K562 (cell line): ENCODE measurements around the gene ECI1. TPM values are rescaled to one million over a fixed set of nuclear protein-coding genes. Genes with fewer than 3 reads are reported as not detected.
A peak's percentile ranks its signal among the peaks of the same experiment; 100 is the strongest.

ENCODE experiments used
- ATAC-seq: fragments of 200-7000 bp; cut with Tn5 transposase; 3 replicates; pipeline ENCODE4 v1.9.1; 2020; ENCODE audit warnings: moderate library complexity
- BruUV-seq: library from RNA; stranded (reverse); fragments of 400-500 nt; replicated peaks from 2 replicates; lab custom pipeline; 2021; lab: Mats Ljungman, UMichigan
- CTCF ChIA-PET: fragments of 300-600 bp; formaldehyde crosslinking; extraction: SDS; loops from one replicate; lab custom pipeline; 2021; ENCODE audit warnings: low intra/inter-chr PET ratio; lab: Yijun Ruan, JAX
- POLR2A ChIA-PET: fragments of 300-600, 350-650 bp; sonication (Branson Sonifier 250); formaldehyde crosslinking; extraction: SDS; loops from one replicate; lab custom pipeline; 2021; ENCODE audit warnings: antibody characterized with exemption, inconsistent platforms; lab: Yijun Ruan, JAX
- DNase-seq, 4 experiments: peaks; one replicate each; pipeline versions ENCODE4 v3.0.0 to v3.0.0-alpha.2; 2011 to 2018; ENCODE audit warnings: low spot score in 3 of 4, mixed read lengths in 3 of 4; ENCODE audit errors: extremely low read depth in 1 of 4
- FAIRE-seq: peaks from 2 replicates; lab custom pipeline; 2011; peaks lifted over from hg19 to GRCh38; lab: Jason Lieb, UNC
- H2AFZ ChIP-seq: 2 replicates; pipeline ENCODE4 v1.6.0; 2011; ENCODE audit warnings: low read depth, low read length, control low read depth, inconsistent platforms
- H3K27ac ChIP-seq: fragments of 200-600 bp; 3 replicates; pipeline ENCODE4 v1.8.0; 2011; ENCODE audit warnings: low read depth, mild to moderate bottlenecking, control low read depth, inconsistent platforms, low read length, moderate library complexity, mixed read lengths; ENCODE audit errors: extremely low read depth
- H3K27me3 ChIP-seq, 2 experiments: fragments of 300-600 bp in 1 of 2; 2 replicates in 1 of 2; 3 replicates in 1 of 2; pipeline versions ENCODE4 v1.6.0 to v1.8.0; 2011; ENCODE audit warnings: inconsistent platforms in 2 of 2, low read length in 2 of 2, mild to moderate bottlenecking in 1 of 2, mixed read lengths in 1 of 2, moderate library complexity in 1 of 2; ENCODE audit not compliant: control insufficient read depth in 2 of 2, insufficient read depth in 2 of 2
- H3K36me3 ChIP-seq: fragments of 300-600 bp; 3 replicates; pipeline ENCODE4 v1.8.0; 2011; ENCODE audit warnings: mild to moderate bottlenecking, low read length, inconsistent platforms; ENCODE audit not compliant: control insufficient read depth, insufficient read depth
- H3K4me1 ChIP-seq, 2 experiments: fragments of 200-600 bp in 1 of 2; replicated peaks in 1 of 2; 2 replicates in 1 of 2; 3 replicates in 1 of 2; pipeline versions ENCODE4 v1.5.1 to v1.8.0; 2011; ENCODE audit warnings: inconsistent platforms in 2 of 2, low read length in 2 of 2, mild to moderate bottlenecking in 1 of 2, mixed read lengths in 1 of 2, moderate library complexity in 1 of 2; ENCODE audit not compliant: control insufficient read depth in 2 of 2, insufficient read depth in 2 of 2
- H3K4me2 ChIP-seq: 2 replicates; pipeline ENCODE4 v1.6.1; 2011; ENCODE audit warnings: low read length, control low read depth, inconsistent platforms, mixed read lengths; ENCODE audit not compliant: insufficient read depth
- H3K4me3 ChIP-seq: fragments of 200-600 bp; sonication (generic), shearing (Covaris generic); 2 replicates; pipeline ENCODE4 v1.5.1; 2016; ENCODE audit warnings: control low read depth, inconsistent platforms
- H3K79me2 ChIP-seq: fragments of 200-600 bp; 3 replicates; pipeline ENCODE4 v1.8.0; 2011; ENCODE audit warnings: low read length, inconsistent platforms; ENCODE audit not compliant: control insufficient read depth, insufficient read depth
- H3K9ac ChIP-seq, 2 experiments: 2 replicates each; pipeline versions ENCODE4 v1.6.0 to v1.6.1; 2011; ENCODE audit warnings: low read depth in 2 of 2, low read length in 2 of 2, control low read depth in 1 of 2, inconsistent platforms in 1 of 2, mild to moderate bottlenecking in 1 of 2, mixed read lengths in 1 of 2; ENCODE audit not compliant: insufficient read depth in 1 of 2
- H3K9me1 ChIP-seq: one replicate; pipeline ENCODE4 v1.6.0; 2011; ENCODE audit warnings: inconsistent platforms, mild to moderate bottlenecking, low read length, moderate library complexity; ENCODE audit not compliant: control insufficient read depth, insufficient read depth
- H3K9me3 ChIP-seq: replicated peaks from 2 replicates; pipeline ENCODE4 v1.5.1; 2011; ENCODE audit warnings: low read depth, low read length, inconsistent platforms; ENCODE audit not compliant: control insufficient read depth, insufficient read depth
- H4K20me1 ChIP-seq: replicated peaks from 2 replicates; pipeline ENCODE4 v1.6.1; 2011; ENCODE audit warnings: low read length, inconsistent platforms, mixed read lengths; ENCODE audit not compliant: control insufficient read depth, insufficient read depth
- ARID3A ChIP-seq: IDR thresholded peaks from 2 replicates; pipeline ENCODE4 v1.6.1; 2012; ENCODE audit warnings: low read depth, low read length, improper control_type of control experiment, borderline replicate concordance
- BRD4 ChIP-seq: fragments of 200-600 bp; sonication (generic); IDR thresholded peaks from 2 replicates; pipeline ENCODE4 v1.6.1; 2017; ENCODE audit warnings: inconsistent platforms
- CHD1 ChIP-seq: fragments of 200-600 bp; sonication (generic); IDR thresholded peaks from one replicate; pipeline ENCODE4 v1.6.1; 2012; ENCODE audit warnings: mild to moderate bottlenecking, moderate library complexity, low read length, inconsistent platforms
- ERF ChIP-seq: fragments of 450-650 bp; formaldehyde crosslinking; IDR thresholded peaks from 2 replicates; pipeline ENCODE4 v1.4.0; 2020; ENCODE audit warnings: mild to moderate bottlenecking, mixed read lengths
- FIP1L1 ChIP-seq: fragments of 200-400 bp; formaldehyde crosslinking; IDR thresholded peaks from 2 replicates; pipeline ENCODE4 v1.6.1; 2018; ENCODE audit warnings: mild to moderate bottlenecking, low read depth, low read length; ENCODE audit not compliant: poor library complexity, severe bottlenecking
- FOXO4 ChIP-seq: fragments of 450-650 bp; formaldehyde crosslinking; IDR thresholded peaks from 2 replicates; pipeline ENCODE4 v1.4.0; 2020; ENCODE audit warnings: mild to moderate bottlenecking, moderate library complexity
- GTF2B ChIP-seq: IDR thresholded peaks from 2 replicates; pipeline ENCODE4 v1.6.1; 2011; ENCODE audit not compliant: insufficient read length; ENCODE audit errors: extremely low read depth
- JUNB ChIP-seq: fragments of 450-650 bp; formaldehyde crosslinking; conservative IDR thresholded peaks from 2 replicates; pipeline ENCODE4 v1.4.0; 2020; ENCODE audit warnings: mild to moderate bottlenecking
- MAZ ChIP-seq, 2 experiments: fragments of 450-650 bp in 1 of 2; sonication (generic) in 1 of 2; formaldehyde crosslinking; IDR thresholded peaks in 1 of 2; conservative IDR thresholded peaks in 1 of 2; 2 replicates each; pipeline versions ENCODE4 v1.4.0 to v1.5.0; 2020; ENCODE audit warnings: mild to moderate bottlenecking in 1 of 2, missing genetic modification reagents in 1 of 2
- MED1 ChIP-seq: sonication (generic); formaldehyde crosslinking; IDR thresholded peaks from 2 replicates; pipeline ENCODE4 v1.8.1; 2023; ENCODE audit warnings: missing genetic modification reagents, borderline replicate concordance
- NR2F6 ChIP-seq: fragments of 450-650 bp; formaldehyde crosslinking; IDR thresholded peaks from 2 replicates; pipeline ENCODE4 v1.4.0; 2020; ENCODE audit warnings: mild to moderate bottlenecking
- RNF219 ChIP-seq: fragments of 250-450 bp; sonication (Bioruptor Pico); IDR thresholded peaks from 2 replicates; pipeline ENCODE4 v1.5.0; 2022; ENCODE audit warnings: mild to moderate bottlenecking
- TSC22D4 ChIP-seq: fragments of 450-650 bp; IDR thresholded peaks from 2 replicates; pipeline ENCODE4 v1.6.1; 2016; ENCODE audit warnings: missing genetic modification characterization, missing biosample characterization, control low read depth
- ZFPM2 ChIP-seq: fragments of 250-450 bp; sonication (Bioruptor Pico); IDR thresholded peaks from 2 replicates; pipeline ENCODE4 v1.5.1; 2022; ENCODE audit warnings: mild to moderate bottlenecking
- ZNF124 ChIP-seq: sonication (generic); formaldehyde crosslinking; IDR thresholded peaks from 2 replicates; pipeline ENCODE4 v1.8.1; 2022; ENCODE audit warnings: missing genetic modification reagents
- ZNF830 ChIP-seq: fragments of 250-450 bp; sonication (Bioruptor Pico); IDR thresholded peaks from 2 replicates; pipeline ENCODE4 v1.5.0; 2021; ENCODE audit warnings: mild to moderate bottlenecking
- WGBS: fragments of 100-300 bp; shearing (Covaris generic); methylation state at CpG from one replicate; pipeline ENCODE4 v1.1.6; 2016; ENCODE audit warnings: low coverage, mixed read lengths; ENCODE audit not compliant: insufficient coverage; ENCODE audit errors: missing lambda C conversion rate; 5-methylcytosine and 5-hydroxymethylcytosine counted together
- in situ Hi-C: fragments of 300-500 bp; cut with MboI; formaldehyde crosslinking; loops from 4 replicates; pipeline ENCODE4 v1.15.0; 2018; ENCODE audit warnings: inconsistent platforms, mixed read lengths
- intact Hi-C: fragments of 100-400 bp; cut with micrococcal nuclease; formaldehyde crosslinking; loops from 2 replicates; pipeline ENCODE4 v1.14.2; 2022
- polyA plus RNA-seq, 8 experiments: library from polyadenylated mRNA; depleted of rRNA in 4 of 8; stranded (reverse) in 5 of 8; unstranded in 3 of 8; fragments of >200 nt; fragmentation: Nextera tagmentation in 2 of 8; fragmentation: Illumina TruSeq in 1 of 8; extraction: Ambion mirVana in 2 of 8; extraction: Trizol in 1 of 8; gene quantifications; 2 replicates each; pipeline versions ENCODE4 v1.2.1 to v1.2.3, GENCODE V29; 2011 to 2014; ENCODE audit warnings: inconsistent platforms in 1 of 8, missing spikeins in 1 of 8
- total RNA-seq, 7 experiments: library from RNA; depleted of rRNA in 6 of 7; stranded (reverse); fragments of >200 nt in 6 of 7; fragmentation: Illumina TruSeq in 2 of 7; extraction: Trizol in 2 of 7; gene quantifications; 2 replicates each; pipeline versions ENCODE4 v1.2.1 to v1.2.3, GENCODE V29; 2011 to 2021; ENCODE audit warnings: low replicate concordance in 1 of 7

Gene ECI1
- total and polyA plus RNA-seq, 9 of the 15 experiments (the other 6 are each of a cell fraction or from before 2014, with no cell fraction given): 4.7 to 189 (median 54.0) TPM

- no peaks in the 10 kb centered on the region for H3K27me3 ChIP-seq
- POLR2A ChIA-PET: interaction anchor here (1.4 to 3.5 kb wide), 2 partner anchors 14 to 22 kb away, joined by 3 to 12 read pairs; partner anchors contain the start of genes ECI1 and PGP
- CTCF ChIA-PET: no interaction called here
- H3K4me3 ChIP-seq: no peak overlapping the region
- intact Hi-C loops: no loop called here
- no peak for FAIRE-seq
- ATAC-seq: no peak
- no peak overlapping the region for H3K4me2 ChIP-seq
- no peaks in the 10 kb centered on the region for H3K9me3 ChIP-seq
- in situ Hi-C loops: no loop called here
- H2AFZ ChIP-seq: no peak overlapping the region
- H3K79me2 ChIP-seq: peaks cover 45% of the 10 kb centered on the region
- BruUV-seq: no TSS peak
- H4K20me1 ChIP-seq: peaks cover 11% of the 10 kb centered on the region
- H3K4me1 ChIP-seq: peaks cover 6 to 62% of the 10 kb centered on the region in 2 experiments; a peak in 3 of 5 replicates
- WGBS: 95% methylated on average over 12 of the region's 12 CpGs
- H3K9me1 ChIP-seq: no peaks in the 10 kb centered on the region
- no peak for DNase-seq
- peaks cover 89% of the 10 kb centered on the region; the same call in 2 of the 3 replicates for H3K36me3 ChIP-seq
- H3K27ac ChIP-seq: no peak overlapping the region
- H3K9ac ChIP-seq: peak overlapping the region in 1 of 2 experiments; percentile 45; a peak in 2 of 4 replicates
- no peak for TF ChIP-seq ZFPM2 (CRISPR knock-in tag)
- TF ChIP-seq MAZ (CRISPR knock-in tag; conservative IDR thresholded peaks at IDR 0.05 in 1 of 2, IDR thresholded peaks at IDR 0.05 in 1 of 2): no peak
- TF ChIP-seq BRD4: no peak
- TF ChIP-seq MED1: no peak
- TF ChIP-seq ZNF830 (CRISPR knock-in tag): no peak
- TF ChIP-seq ZNF124 (CRISPR knock-in tag): no peak
- no peak for TF ChIP-seq CHD1
- TF ChIP-seq GTF2B: no peak
- no peak for TF ChIP-seq ERF
- TF ChIP-seq NR2F6 (CRISPR knock-in tag): no peak
- TF ChIP-seq RNF219 (CRISPR knock-in tag): no peak
- no peak for TF ChIP-seq FOXO4 (CRISPR knock-in tag)
- TF ChIP-seq JUNB (CRISPR knock-in tag): no peak
- no peak for TF ChIP-seq FIP1L1
- no peak for TF ChIP-seq TSC22D4 (tag)
- no peak for TF ChIP-seq ARID3A
Measured at GRCh38 chr16:2229091-2229490, 22.3 kb downstream of the ECI1 start.
